HG03457 (cell line): Measurements from ENCODE around the gene BOLA1.
"Not testable (repeated sequence)": the region's sequence is repeated elsewhere in the genome, so short reads cannot be mapped to it uniquely, and the experiment has no call there.

Experiments
- ATAC-seq: cut with Tn5 transposase; IDR thresholded peaks from one replicate; pipeline ENCODE4 v1.9.1; 2021; ENCODE audit warnings: moderate number of reproducible peaks; ENCODE audit not compliant: unreplicated experiment

BOLA1 gene

GRCh38 chr1:149899460-149900284 lies at the start of gene BOLA1:
BOLA1 (plus strand) TSS chr1:149899568; CDS start chr1:149900060, 492 bp downstream.
- ATAC-seq: peak; percentile 57

GRCh38 chr1:149849947-149850360 lies 49.4 kb upstream of the BOLA1 start:
- no peak for ATAC-seq

- peak; percentile 48 for ATAC-seq
These were observed 48.5 kb upstream of the BOLA1 start for GRCh38 chr1:149850732-149851345.

GRCh38 chr1:149851585-149852213 lies 47.7 kb upstream of the BOLA1 start:
- ATAC-seq: peak; percentile 31

GRCh38 chr1:149852263-149852662 lies 47.1 kb upstream of the BOLA1 start:
- ATAC-seq: peak; percentile 18

GRCh38 chr1:149860271-149860670 lies 39.1 kb upstream of the BOLA1 start:
- not testable (repeated sequence) for ATAC-seq

GRCh38 chr1:149860684-149861496 lies 38.5 kb upstream of the BOLA1 start:
- ATAC-seq: peak; percentile 52

GRCh38 chr1:149861497-149862054 lies 37.8 kb upstream of the BOLA1 start:
- not testable (repeated sequence) for ATAC-seq

- ATAC-seq: not testable (repeated sequence)
These were observed 32.5 kb upstream of the BOLA1 start for GRCh38 chr1:149866887-149867286.

GRCh38 chr1:149873060-149873459 lies 26.3 kb upstream of the BOLA1 start:
- ATAC-seq: not testable (repeated sequence)

- no peak for ATAC-seq
These were observed 22.0 kb upstream of the BOLA1 start for GRCh38 chr1:149877211-149877946.

GRCh38 chr1:149879556-149879955 lies 19.8 kb upstream of the BOLA1 start:
- ATAC-seq: no peak

- ATAC-seq: no peak
These were observed 17.5 kb upstream of the BOLA1 start for GRCh38 chr1:149881876-149882275.

- no peak for ATAC-seq
These were observed 15.6 kb upstream of the BOLA1 start for GRCh38 chr1:149883598-149884247.

GRCh38 chr1:149884433-149885338 lies 14.7 kb upstream of the BOLA1 start:
- no peak for ATAC-seq

GRCh38 chr1:149885339-149886120 lies 13.8 kb upstream of the BOLA1 start:
- no peak for ATAC-seq

GRCh38 chr1:149886121-149886395 lies 13.3 kb upstream of the BOLA1 start:
- ATAC-seq: not testable (repeated sequence)
